WTC11 (cell line): ENCODE results near the gene SELENOK. TPM values are rescaled to one million over a fixed set of nuclear protein-coding genes. Genes with fewer than 3 reads are reported as not detected.
A peak's percentile ranks its signal among the peaks of the same experiment; 100 is the strongest.

ENCODE experiments used
- ATAC-seq: fragments of 200-7000 bp; cut with Tn5 transposase; 2 replicates; pipeline ENCODE4 v1.10.0; 2021; ENCODE audit warnings: mild to moderate bottlenecking, moderate library complexity
- CTCF ChIA-PET: fragments of 300-600 bp; sonication (Branson Sonifier 250); formaldehyde crosslinking; loops from one replicate; lab custom pipeline; 2021; ENCODE audit warnings: antibody characterized with exemption; lab: Charles Lee
- POLR2A ChIA-PET: fragments of 350-600 bp; sonication (Branson Sonifier 250); formaldehyde crosslinking; loops from one replicate; lab custom pipeline; 2021; ENCODE audit warnings: antibody characterized with exemption; lab: Charles Lee
- DNase-seq: peaks from one replicate; pipeline ENCODE4 v3.0.0; 2021; ENCODE audit warnings: low spot score
- H3K27ac Mint-ChIP-seq: 2 replicates; pipeline ENCODE4 v1.8.0; 2021; ENCODE audit warnings: mixed read lengths
- H3K27me3 Mint-ChIP-seq: 2 replicates; pipeline ENCODE4 v1.8.0; 2021; ENCODE audit warnings: low read depth, mild to moderate bottlenecking, moderate library complexity, mixed read lengths
- H3K36me3 Mint-ChIP-seq: 2 replicates; pipeline ENCODE4 v1.8.0; 2021; ENCODE audit warnings: mixed read lengths
- H3K4me1 Mint-ChIP-seq: 2 replicates; pipeline ENCODE4 v1.8.0; 2022; ENCODE audit warnings: mixed read lengths
- H3K4me3 Mint-ChIP-seq: 2 replicates; pipeline ENCODE4 v1.8.0; 2021; ENCODE audit warnings: mild to moderate bottlenecking, moderate library complexity, mixed read lengths
- H3K9me3 Mint-ChIP-seq: 2 replicates; pipeline ENCODE4 v1.8.0; 2021; ENCODE audit warnings: mixed read lengths
- CREB1 ChIP-seq: sonication (generic); formaldehyde crosslinking; IDR thresholded peaks from 2 replicates; pipeline ENCODE4 v1.8.0; 2023; ENCODE audit warnings: mild to moderate bottlenecking, missing genetic modification reagents
- FOXJ3 ChIP-seq: sonication (generic); formaldehyde crosslinking; IDR thresholded peaks from 2 replicates; pipeline ENCODE4 v1.9.0; 2021; ENCODE audit warnings: missing genetic modification reagents, mild to moderate bottlenecking, borderline replicate concordance
- GABPB1 ChIP-seq: sonication (generic); formaldehyde crosslinking; IDR thresholded peaks from 2 replicates; pipeline ENCODE4 v1.8.1; 2023; ENCODE audit warnings: mild to moderate bottlenecking, missing genetic modification reagents
- GTF2I ChIP-seq: fragments of 250-450 bp; sonication (Bioruptor Pico); conservative IDR thresholded peaks from 2 replicates; pipeline ENCODE4 v1.4.0; 2021; ENCODE audit warnings: mild to moderate bottlenecking
- HMGA2 ChIP-seq: fragments of 250-450 bp; sonication (Bioruptor Pico); IDR thresholded peaks from 2 replicates; pipeline ENCODE4 v1.4.0; 2021; ENCODE audit warnings: mild to moderate bottlenecking, moderate library complexity
- KAT7 ChIP-seq: sonication (generic); formaldehyde crosslinking; IDR thresholded peaks from 2 replicates; pipeline ENCODE4 v1.8.1; 2023; ENCODE audit warnings: missing genetic modification reagents, mild to moderate bottlenecking, borderline replicate concordance
- RELA ChIP-seq: sonication (generic); formaldehyde crosslinking; IDR thresholded peaks from 2 replicates; pipeline ENCODE4 v1.8.1; 2022; ENCODE audit warnings: missing genetic modification reagents, mild to moderate bottlenecking, borderline replicate concordance
- SMAD3 ChIP-seq: sonication (generic); formaldehyde crosslinking; IDR thresholded peaks from 2 replicates; pipeline ENCODE4 v1.8.0; 2022; ENCODE audit warnings: missing genetic modification reagents, mild to moderate bottlenecking, borderline replicate concordance
- SMAD4 ChIP-seq: sonication (generic); formaldehyde crosslinking; IDR thresholded peaks from 2 replicates; pipeline ENCODE4 v1.8.0; 2022; ENCODE audit warnings: mild to moderate bottlenecking, missing genetic modification reagents
- SP1 ChIP-seq: sonication (generic); formaldehyde crosslinking; conservative IDR thresholded peaks from 2 replicates; pipeline ENCODE4 v1.8.1; 2022; ENCODE audit warnings: missing genetic modification reagents
- TCF7 ChIP-seq: sonication (generic); formaldehyde crosslinking; IDR thresholded peaks from 2 replicates; pipeline ENCODE4 v1.8.0; 2022; ENCODE audit warnings: mild to moderate bottlenecking, low read depth, missing genetic modification reagents, moderate library complexity
- TEAD4 ChIP-seq: sonication (generic); formaldehyde crosslinking; IDR thresholded peaks from 2 replicates; pipeline ENCODE4 v1.8.0; 2022; ENCODE audit warnings: mild to moderate bottlenecking, missing genetic modification reagents
- ZNF263 ChIP-seq: sonication (generic); formaldehyde crosslinking; IDR thresholded peaks from 2 replicates; pipeline ENCODE4 v1.8.1; 2022; ENCODE audit warnings: low read depth, mild to moderate bottlenecking, moderate library complexity, missing genetic modification reagents
- ZNF317 ChIP-seq: sonication (generic); formaldehyde crosslinking; IDR thresholded peaks from 2 replicates; pipeline ENCODE4 v1.8.1; 2023; ENCODE audit warnings: low read depth, mild to moderate bottlenecking, moderate library complexity, missing genetic modification reagents, borderline replicate concordance
- ZNF416 ChIP-seq: fragments of 250-450 bp; sonication (Bioruptor Pico); IDR thresholded peaks from 2 replicates; pipeline ENCODE4 v1.9.0; 2021; ENCODE audit warnings: mild to moderate bottlenecking, inconsistent platforms
- ZNF671 ChIP-seq: fragments of 250-450 bp; sonication (Bioruptor Pico); IDR thresholded peaks from 2 replicates; pipeline ENCODE4 v1.8.0; 2021; ENCODE audit warnings: mild to moderate bottlenecking
- total RNA-seq: library from RNA; stranded (reverse); gene quantifications from 3 replicates; pipeline ENCODE4 v1.2.3, GENCODE V29; 2021
- TF ChIP-seq, protein P1 (sequence below): fragments of 250-450 bp; sonication (Bioruptor Pico); IDR thresholded peaks from 2 replicates; pipeline ENCODE4 v1.8.0; 2021; ENCODE audit warnings: mild to moderate bottlenecking
- TF ChIP-seq, protein P2 (sequence below): sonication (generic); formaldehyde crosslinking; IDR thresholded peaks from 2 replicates; pipeline ENCODE4 v1.8.1; 2022; ENCODE audit warnings: missing genetic modification reagents, borderline replicate concordance
- TF ChIP-seq, protein P3 (sequence below): sonication (generic); formaldehyde crosslinking; IDR thresholded peaks from 2 replicates; pipeline ENCODE4 v1.8.0; 2022; ENCODE audit warnings: mild to moderate bottlenecking, missing genetic modification reagents
- TF ChIP-seq, protein P4 (sequence below): sonication (generic); formaldehyde crosslinking; IDR thresholded peaks from 2 replicates; pipeline ENCODE4 v1.8.1; 2023; ENCODE audit warnings: mild to moderate bottlenecking, missing genetic modification reagents, moderate library complexity
- TF ChIP-seq, protein P5 (sequence below): sonication (generic); formaldehyde crosslinking; conservative IDR thresholded peaks from 2 replicates; pipeline ENCODE4 v1.8.1; 2022; ENCODE audit warnings: mild to moderate bottlenecking, missing genetic modification reagents

SELENOK gene
- total RNA-seq, 1 experiment from 2014 or later, result 38.7 TPM

DNA sequence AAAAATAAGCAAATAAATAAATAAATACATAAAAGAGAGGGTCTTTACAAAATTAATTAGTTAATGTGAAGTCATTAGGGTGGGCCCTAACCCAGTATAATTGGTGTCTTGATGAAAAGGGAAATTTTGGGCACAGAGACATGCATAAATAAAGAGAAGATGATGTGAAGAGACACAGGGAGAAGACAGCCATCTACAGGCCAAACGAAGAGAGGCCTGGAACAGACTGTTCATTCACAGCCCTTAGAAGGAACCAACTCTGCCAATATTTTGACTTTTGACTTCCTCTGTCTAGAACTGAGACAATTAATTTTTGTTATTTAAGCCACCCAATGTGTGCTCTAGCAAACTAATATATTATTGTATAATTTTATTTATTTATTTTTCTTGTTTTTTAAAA lies 29.6 kb upstream of the SELENOK start:
- DNase-seq, result no peak
- ChIA-PET CTCF (interaction anchor here (1.3 kb wide), 1 partner anchor 30 kb away, joined by 3 read pairs; the partner anchor contains the start of gene SELENOK), POLR2A (no interaction called here)
- H3K27ac Mint-ChIP-seq, result no peak overlapping the region
- ATAC-seq, result no peak
- peak; percentile 53; the same call in 1 of the 2 replicates for TF ChIP-seq HMGA2 (CRISPR knock-in tag)
- TF ChIP-seq GTF2I (CRISPR knock-in tag), result no peak
- TF ChIP-seq, protein P1, sequence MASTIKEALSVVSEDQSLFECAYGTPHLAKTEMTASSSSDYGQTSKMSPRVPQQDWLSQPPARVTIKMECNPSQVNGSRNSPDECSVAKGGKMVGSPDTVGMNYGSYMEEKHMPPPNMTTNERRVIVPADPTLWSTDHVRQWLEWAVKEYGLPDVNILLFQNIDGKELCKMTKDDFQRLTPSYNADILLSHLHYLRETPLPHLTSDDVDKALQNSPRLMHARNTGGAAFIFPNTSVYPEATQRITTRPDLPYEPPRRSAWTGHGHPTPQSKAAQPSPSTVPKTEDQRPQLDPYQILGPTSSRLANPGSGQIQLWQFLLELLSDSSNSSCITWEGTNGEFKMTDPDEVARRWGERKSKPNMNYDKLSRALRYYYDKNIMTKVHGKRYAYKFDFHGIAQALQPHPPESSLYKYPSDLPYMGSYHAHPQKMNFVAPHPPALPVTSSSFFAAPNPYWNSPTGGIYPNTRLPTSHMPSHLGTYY, result no peak
- no peak for TF ChIP-seq GABPB1
- H3K4me1 Mint-ChIP-seq, result no peaks in the 10 kb centered on the region
- peaks cover 7% of the 10 kb centered on the region for H3K36me3 Mint-ChIP-seq
- H3K27me3 Mint-ChIP-seq, result peaks cover 24% of the 10 kb centered on the region
- no peak overlapping the region for H3K4me3 Mint-ChIP-seq
- peaks cover 20% of the 10 kb centered on the region for H3K9me3 Mint-ChIP-seq

DNA sequence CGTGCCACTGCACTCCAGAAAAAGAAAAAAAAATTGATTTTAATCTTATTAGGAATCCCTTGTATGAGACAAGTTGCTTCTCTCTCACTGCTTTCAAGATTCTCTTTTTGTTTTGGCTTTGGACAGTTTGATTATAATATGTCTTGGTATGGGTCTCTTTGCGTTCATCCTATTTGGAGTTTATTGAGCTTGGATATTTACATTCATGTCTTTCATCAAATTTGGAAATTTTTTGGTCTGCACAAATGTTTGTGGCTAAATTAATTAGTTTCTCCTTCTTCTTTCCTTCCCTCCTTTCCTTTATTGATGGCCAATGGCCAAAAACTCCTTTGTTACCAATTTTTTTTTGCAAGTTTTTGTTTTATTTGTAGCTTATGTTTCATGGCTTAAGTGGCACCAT lies 28.1 kb upstream of the SELENOK start:
- TF ChIP-seq CREB1 (CRISPR knock-in tag) (no peak), ZNF416 (no peak), ZNF671 (CRISPR knock-in tag) (no peak), HMGA2 (CRISPR knock-in tag) (no peak), ZNF263 (CRISPR knock-in tag) (no peak), ZNF317 (CRISPR knock-in tag) (no peak), SMAD3 (no peak), KAT7 (CRISPR knock-in tag) (no peak), TCF7 (CRISPR knock-in tag) (no peak), FOXJ3 (CRISPR knock-in tag) (no peak), TEAD4 (no peak), RELA (CRISPR knock-in tag) (no peak), SP1 (CRISPR knock-in tag) (no peak), SMAD4 (no peak), GTF2I (CRISPR knock-in tag) (no peak)
- TF ChIP-seq, protein P2, sequence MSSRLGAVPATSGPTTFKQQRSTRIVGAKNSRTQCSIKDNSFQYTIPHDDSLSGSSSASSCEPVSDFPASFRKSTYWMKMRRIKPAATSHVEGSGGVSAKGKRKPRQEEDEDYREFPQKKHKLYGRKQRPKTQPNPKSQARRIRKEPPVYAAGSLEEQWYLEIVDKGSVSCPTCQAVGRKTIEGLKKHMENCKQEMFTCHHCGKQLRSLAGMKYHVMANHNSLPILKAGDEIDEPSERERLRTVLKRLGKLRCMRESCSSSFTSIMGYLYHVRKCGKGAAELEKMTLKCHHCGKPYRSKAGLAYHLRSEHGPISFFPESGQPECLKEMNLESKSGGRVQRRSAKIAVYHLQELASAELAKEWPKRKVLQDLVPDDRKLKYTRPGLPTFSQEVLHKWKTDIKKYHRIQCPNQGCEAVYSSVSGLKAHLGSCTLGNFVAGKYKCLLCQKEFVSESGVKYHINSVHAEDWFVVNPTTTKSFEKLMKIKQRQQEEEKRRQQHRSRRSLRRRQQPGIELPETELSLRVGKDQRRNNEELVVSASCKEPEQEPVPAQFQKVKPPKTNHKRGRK (CRISPR knock-in tag), result no peak
- TF ChIP-seq, protein P3, sequence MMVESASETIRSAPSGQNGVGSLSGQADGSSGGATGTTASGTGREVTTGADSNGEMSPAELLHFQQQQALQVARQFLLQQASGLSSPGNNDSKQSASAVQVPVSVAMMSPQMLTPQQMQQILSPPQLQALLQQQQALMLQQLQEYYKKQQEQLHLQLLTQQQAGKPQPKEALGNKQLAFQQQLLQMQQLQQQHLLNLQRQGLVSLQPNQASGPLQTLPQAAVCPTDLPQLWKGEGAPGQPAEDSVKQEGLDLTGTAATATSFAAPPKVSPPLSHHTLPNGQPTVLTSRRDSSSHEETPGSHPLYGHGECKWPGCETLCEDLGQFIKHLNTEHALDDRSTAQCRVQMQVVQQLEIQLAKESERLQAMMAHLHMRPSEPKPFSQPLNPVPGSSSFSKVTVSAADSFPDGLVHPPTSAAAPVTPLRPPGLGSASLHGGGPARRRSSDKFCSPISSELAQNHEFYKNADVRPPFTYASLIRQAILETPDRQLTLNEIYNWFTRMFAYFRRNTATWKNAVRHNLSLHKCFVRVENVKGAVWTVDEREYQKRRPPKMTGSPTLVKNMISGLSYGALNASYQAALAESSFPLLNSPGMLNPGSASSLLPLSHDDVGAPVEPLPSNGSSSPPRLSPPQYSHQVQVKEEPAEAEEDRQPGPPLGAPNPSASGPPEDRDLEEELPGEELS (CRISPR knock-in tag), result no peak
- TF ChIP-seq, protein P4, sequence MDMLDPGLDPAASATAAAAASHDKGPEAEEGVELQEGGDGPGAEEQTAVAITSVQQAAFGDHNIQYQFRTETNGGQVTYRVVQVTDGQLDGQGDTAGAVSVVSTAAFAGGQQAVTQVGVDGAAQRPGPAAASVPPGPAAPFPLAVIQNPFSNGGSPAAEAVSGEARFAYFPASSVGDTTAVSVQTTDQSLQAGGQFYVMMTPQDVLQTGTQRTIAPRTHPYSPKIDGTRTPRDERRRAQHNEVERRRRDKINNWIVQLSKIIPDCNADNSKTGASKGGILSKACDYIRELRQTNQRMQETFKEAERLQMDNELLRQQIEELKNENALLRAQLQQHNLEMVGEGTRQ (CRISPR knock-in tag), result no peak
- TF ChIP-seq, protein P5, sequence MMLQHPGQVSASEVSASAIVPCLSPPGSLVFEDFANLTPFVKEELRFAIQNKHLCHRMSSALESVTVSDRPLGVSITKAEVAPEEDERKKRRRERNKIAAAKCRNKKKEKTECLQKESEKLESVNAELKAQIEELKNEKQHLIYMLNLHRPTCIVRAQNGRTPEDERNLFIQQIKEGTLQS (CRISPR knock-in tag), result no peak
- Mint-ChIP-seq H3K4me1 (no peaks in the 10 kb centered on the region), H3K36me3 (0 out of 2 replicates have a peak, but pooled peaks cover 3% of the 10 kb centered on the region), H3K4me3 (no peak overlapping the region), H3K27ac (no peak overlapping the region), H3K9me3 (peaks cover 16% of the 10 kb centered on the region), H3K27me3 (peaks cover 21% of the 10 kb centered on the region)
- no peak for DNase-seq
- ChIA-PET POLR2A (no interaction called here), CTCF (interaction anchor here (1.3 kb wide), 1 partner anchor 28 kb away, joined by 3 read pairs; the partner anchor contains the start of gene SELENOK)
- no peak for ATAC-seq
